Neural cell (in vitro differentiated cells): ENCODE measurements around the gene IQSEC2. TPM values are rescaled to one million over a fixed set of nuclear protein-coding genes. Genes with fewer than 3 reads are reported as not detected.

Source experiments
- H2AFZ ChIP-seq: fragments of 200-600, 300-800 bp; sonication (generic), shearing (Covaris generic); 2 replicates; pipeline ENCODE4 v1.6.0; 2014; ENCODE audit warnings: low read depth, mild to moderate bottlenecking, antibody characterized with exemption, low read length, moderate library complexity
- H3F3A ChIP-seq: fragments of 200-600 bp; shearing (Covaris generic); 2 replicates; pipeline ENCODE4 v1.6.1; 2016; ENCODE audit warnings: mild to moderate bottlenecking, moderate library complexity, mixed read lengths, antibody characterized with exemption, low read length; ENCODE audit not compliant: insufficient read depth, poor library complexity, severe bottlenecking
- H3K27ac ChIP-seq: fragments of 200-600, 300-800 bp; sonication (generic), shearing (Covaris generic); 2 replicates; pipeline ENCODE4 v1.5.1; 2014; ENCODE audit warnings: mild to moderate bottlenecking, low read length, moderate library complexity
- H3K27me3 ChIP-seq: fragments of 300-800, 200-600 bp; sonication (generic), shearing (Covaris generic); 2 replicates; pipeline ENCODE4 v1.6.0; 2014; ENCODE audit warnings: mild to moderate bottlenecking, low read depth, low read length, moderate library complexity; ENCODE audit not compliant: insufficient read depth
- H3K36me3 ChIP-seq: fragments of 300-800, 200-600 bp; sonication (generic), shearing (Covaris generic); 2 replicates; pipeline ENCODE4 v1.5.1; 2014; ENCODE audit warnings: mild to moderate bottlenecking, antibody characterized with exemption, low read length, moderate library complexity; ENCODE audit not compliant: insufficient read depth
- H3K4me2 ChIP-seq: fragments of 300-800, 200-600 bp; sonication (generic), shearing (Covaris generic); 2 replicates; pipeline ENCODE4 v1.6.0; 2014; ENCODE audit warnings: mild to moderate bottlenecking, low read length
- H3K4me3 ChIP-seq: fragments of 300-800, 200-600 bp; sonication (generic), shearing (Covaris generic); 2 replicates; pipeline ENCODE4 v1.5.1; 2014; ENCODE audit warnings: mild to moderate bottlenecking, low read length, moderate library complexity
- H3K79me2 ChIP-seq: fragments of 200-600 bp; shearing (Covaris generic); replicated peaks from 2 replicates; pipeline ENCODE4 v1.6.0; 2014; ENCODE audit warnings: mild to moderate bottlenecking, low read length, moderate library complexity; ENCODE audit not compliant: insufficient read depth
- H3K9ac ChIP-seq: fragments of 300-800, 200-600 bp; sonication (generic), shearing (Covaris generic); 2 replicates; pipeline ENCODE4 v1.6.1; 2016; ENCODE audit warnings: mild to moderate bottlenecking, low read length, mixed read lengths
- H3K9me2 ChIP-seq: fragments of 200-600 bp; shearing (Covaris generic); 2 replicates; pipeline ENCODE4 v1.6.1; 2016; ENCODE audit warnings: mild to moderate bottlenecking, low read length, mixed read lengths; ENCODE audit not compliant: insufficient read depth
- H3K9me3 ChIP-seq: fragments of 200-600, 300-800 bp; sonication (generic), shearing (Covaris generic); 2 replicates; pipeline ENCODE4 v1.6.1; 2016; ENCODE audit warnings: mild to moderate bottlenecking, mixed run types, low read length, moderate library complexity, mixed read lengths
- H4K20me1 ChIP-seq: fragments of 200-600 bp; shearing (Covaris generic); 2 replicates; pipeline ENCODE4 v1.6.1; 2016; ENCODE audit warnings: mild to moderate bottlenecking, mixed run types; ENCODE audit not compliant: insufficient read depth
- CTCF ChIP-seq: fragments of 450-650 bp; IDR thresholded peaks from 2 replicates; pipeline ENCODE4 v1.5.1; 2014; ENCODE audit warnings: antibody characterized with exemption, mild to moderate bottlenecking, moderate library complexity; ENCODE audit not compliant: poor library complexity, severe bottlenecking
- EP300 ChIP-seq: fragments of 450-650 bp; conservative IDR thresholded peaks from 2 replicates; pipeline ENCODE4 v1.6.1; 2014; ENCODE audit warnings: antibody characterized with exemption, mild to moderate bottlenecking, moderate library complexity; ENCODE audit not compliant: poor library complexity, severe bottlenecking
- EZH2 ChIP-seq: fragments of 200-600, 300-800 bp; shearing (Covaris generic), sonication (generic); IDR thresholded peaks from 2 replicates; pipeline ENCODE4 v1.6.1; 2014; ENCODE audit warnings: antibody characterized with exemption, low read length, borderline replicate concordance, mild to moderate bottlenecking; ENCODE audit not compliant: insufficient read depth, poor library complexity, severe bottlenecking
- MXI1 ChIP-seq: fragments of 450-650 bp; conservative IDR thresholded peaks from 2 replicates; pipeline ENCODE4 v1.6.1; 2014; ENCODE audit warnings: antibody characterized with exemption, mild to moderate bottlenecking; ENCODE audit not compliant: poor library complexity, severe bottlenecking
- POLR2AphosphoS5 ChIP-seq: IDR thresholded peaks from 2 replicates; pipeline ENCODE4 v1.6.1; 2012
- RAD21 ChIP-seq: fragments of 450-650 bp; conservative IDR thresholded peaks from 2 replicates; pipeline ENCODE4 v1.6.1; 2014; ENCODE audit warnings: antibody characterized with exemption, mild to moderate bottlenecking, moderate library complexity
- REST ChIP-seq: IDR thresholded peaks from 2 replicates; pipeline ENCODE4 v1.6.1; 2012; ENCODE audit warnings: borderline replicate concordance
- SMC3 ChIP-seq: fragments of 450-650 bp; conservative IDR thresholded peaks from 2 replicates; pipeline ENCODE4 v1.6.1; 2014; ENCODE audit warnings: antibody characterized with exemption, mild to moderate bottlenecking, moderate library complexity; ENCODE audit not compliant: poor library complexity
- TAF1 ChIP-seq: IDR thresholded peaks from 2 replicates; pipeline ENCODE4 v1.6.1; 2012; ENCODE audit warnings: low read depth
- polyA plus RNA-seq: library from polyadenylated mRNA; depleted of rRNA; stranded (reverse); fragments of >200 nt; gene quantifications from 2 replicates; pipeline ENCODE4 v1.2.3, GENCODE V29; 2014

The IQSEC2 gene
- polyA plus RNA-seq, 1 donor from 2014 or later: 2.4 TPM

- Histone ChIP-seq H3K79me2 (no peaks in the 10 kb centered on the region), H3K27me3 (no peaks in the 10 kb centered on the region), H3K4me2 (no peak overlapping the region), H3K4me3 (no peak overlapping the region), H3K9me3 (no peaks in the 10 kb centered on the region), H2AFZ (no peak overlapping the region), H3K9me2 (no peaks in the 10 kb centered on the region), H3K9ac (no peak overlapping the region), H4K20me1 (no peaks in the 10 kb centered on the region), H3K27ac (no peak overlapping the region), H3K36me3 (no peaks in the 10 kb centered on the region), H3F3A (no peaks in the 10 kb centered on the region)
- no peak for TF ChIP-seq EZH2
Observed at GRCh38 chrX:53272808-53273337, 8.5 kb downstream of the IQSEC2 start.

GRCh38 chrX:53269536-53270107 lies 11.8 kb downstream of the IQSEC2 start:
- Histone ChIP-seq H3K9me3 (no peaks in the 10 kb centered on the region), H3F3A (no peaks in the 10 kb centered on the region), H3K9ac (no peak overlapping the region), H3K27me3 (no peaks in the 10 kb centered on the region), H3K79me2 (no peaks in the 10 kb centered on the region), H4K20me1 (no peaks in the 10 kb centered on the region), H3K9me2 (no peaks in the 10 kb centered on the region), H3K4me3 (no peak overlapping the region), H2AFZ (no peak overlapping the region), H3K27ac (no peak overlapping the region), H3K36me3 (no peaks in the 10 kb centered on the region), H3K4me2 (no peak overlapping the region)
- TF ChIP-seq SMC3: no peak
- TF ChIP-seq MXI1: no peak
- no peak for TF ChIP-seq CTCF
- no peak for TF ChIP-seq EZH2
- no peak for TF ChIP-seq POLR2AphosphoS5
- no peak for TF ChIP-seq EP300
- no peak for TF ChIP-seq TAF1
- no peak for TF ChIP-seq RAD21
- no peak for TF ChIP-seq REST
